Measurements from ENCODE around the gene ATP5F1E.
"Not testable (repeated sequence)": the region's sequence is repeated elsewhere in the genome, so short reads cannot be mapped to it uniquely, and the experiment has no call there.

Gene ATP5F1E

GRCh38 chr20:59042796-59043631 lies 10.9 kb upstream of the ATP5F1E start:
- DNase-seq, result peak; percentile 87

GRCh38 chr20:59042151-59042795 lies 10.1 kb upstream of the ATP5F1E start, which contains the start of gene PRELID3B:
TSS of gene PRELID3B (minus strand) at chr20:59042786. CDS start at chr20:59042730, 56 bp downstream.
- no peak for DNase-seq

- DNase-seq, result not testable (repeated sequence)
Measured at GRCh38 chr20:59041487-59041886, 9.4 kb upstream of the ATP5F1E start.

GRCh38 chr20:59040667-59041066 lies 8.5 kb upstream of the ATP5F1E start:
- DNase-seq, result no peak

- no peak for DNase-seq
Measured at GRCh38 chr20:59039233-59039632, 7.1 kb upstream of the ATP5F1E start.

- DNase-seq, result no peak
Measured at GRCh38 chr20:59037386-59037785, 5.3 kb upstream of the ATP5F1E start.

GRCh38 chr20:59035381-59035780 lies 3.2 kb upstream of the ATP5F1E start:
- DNase-seq, result no peak

- DNase-seq, result no peak
Measured at GRCh38 chr20:59033616-59034165, 1.6 kb upstream of the ATP5F1E start.

- no peak for DNase-seq
Measured at GRCh38 chr20:59033093-59033492, 958 bp upstream of the ATP5F1E start.

- peak; percentile 89 for DNase-seq
Measured at GRCh38 chr20:59032713-59033059, 551 bp upstream of the ATP5F1E start.

- DNase-seq, result no peak
Measured at GRCh38 chr20:59031564-59032022, 542 bp downstream of the ATP5F1E start.

GRCh38 chr20:59030911-59031563 lies 1.1 kb downstream of the ATP5F1E start:
- no peak for DNase-seq

- DNase-seq, result no peak
Measured at GRCh38 chr20:59028812-59029211, 3.3 kb downstream of the ATP5F1E start.

GRCh38 chr20:59027741-59028320 lies 4.3 kb downstream of the ATP5F1E start:
- no peak for DNase-seq

GRCh38 chr20:59026904-59027740 lies 5.0 kb downstream of the ATP5F1E start:
- no peak for DNase-seq

- no peak for DNase-seq
Measured at GRCh38 chr20:59025511-59025910, 6.6 kb downstream of the ATP5F1E start.

- no peak for DNase-seq
Measured at GRCh38 chr20:59025086-59025485, 7.0 kb downstream of the ATP5F1E start.

GRCh38 chr20:59024111-59024530 lies 8.0 kb downstream of the ATP5F1E start:
- no peak for DNase-seq

- DNase-seq, result no peak
Measured at GRCh38 chr20:59023616-59024015, 8.5 kb downstream of the ATP5F1E start.

GRCh38 chr20:59022754-59023153 lies 9.4 kb downstream of the ATP5F1E start:
- DNase-seq, result no peak

- no peak for DNase-seq
Measured at GRCh38 chr20:59020938-59021551, 11.1 kb downstream of the ATP5F1E start.

- no peak for DNase-seq
Measured at GRCh38 chr20:59019217-59019616, 12.9 kb downstream of the ATP5F1E start, which contains the start of gene TUBB1. TSS of gene TUBB1 (plus strand) at chr20:59019429. CDS start at chr20:59019523, 94 bp downstream.

Measured in NCI-H2227 treated with DMSO at 0.1 percent for 48 hours (cell line).